GM18508 (cell line): Measurements from ENCODE around the gene TMEM43.

Experiments used
- ATAC-seq: cut with Tn5 transposase; IDR thresholded peaks from one replicate; pipeline ENCODE4 v1.9.1; 2021; ENCODE audit warnings: moderate number of reproducible peaks; ENCODE audit not compliant: insufficient read depth, unreplicated experiment

The TMEM43 gene

DNA sequence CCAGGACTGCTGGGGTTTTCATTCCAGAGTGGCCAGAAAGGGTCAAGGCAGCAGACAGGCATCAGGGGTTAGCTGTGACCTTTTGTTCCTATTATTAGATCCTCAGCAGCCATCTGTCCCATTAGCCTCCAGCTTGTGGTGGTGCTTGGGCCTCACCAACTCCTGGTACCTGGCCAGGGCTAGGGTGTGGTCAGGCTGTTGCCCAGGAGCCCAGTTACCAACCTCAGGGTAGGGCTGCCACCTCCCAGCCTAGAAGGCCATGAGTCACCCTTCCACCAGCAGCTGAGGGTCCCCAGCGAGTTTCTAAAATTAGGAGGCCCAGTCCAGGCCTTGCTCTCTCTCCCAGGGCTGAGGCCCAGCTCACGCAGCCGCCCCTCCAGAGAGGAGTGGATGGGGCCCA is 12.2 kb downstream of the TMEM43 start:
- no peak for ATAC-seq

DNA sequence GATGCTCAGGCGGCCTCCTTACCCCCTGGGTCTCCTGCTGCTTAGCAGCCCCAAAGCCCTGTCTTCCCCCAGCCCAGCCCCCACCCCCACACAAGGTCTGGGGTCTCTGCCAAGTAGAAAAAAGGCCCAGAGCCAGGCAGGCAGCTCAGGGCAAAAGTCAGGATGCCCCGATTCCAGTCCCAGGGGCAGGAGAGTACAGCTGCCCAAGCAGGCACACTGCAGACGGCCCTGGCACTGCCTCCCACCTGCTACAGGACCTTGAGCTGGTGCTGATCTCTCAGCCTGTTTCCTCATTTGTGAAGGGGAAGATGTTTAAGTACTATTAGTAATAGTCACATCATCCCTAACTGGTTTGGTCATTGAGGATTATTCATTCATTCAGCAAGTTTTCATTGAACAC is 12.6 kb downstream of the TMEM43 start:
- ATAC-seq = no peak

DNA sequence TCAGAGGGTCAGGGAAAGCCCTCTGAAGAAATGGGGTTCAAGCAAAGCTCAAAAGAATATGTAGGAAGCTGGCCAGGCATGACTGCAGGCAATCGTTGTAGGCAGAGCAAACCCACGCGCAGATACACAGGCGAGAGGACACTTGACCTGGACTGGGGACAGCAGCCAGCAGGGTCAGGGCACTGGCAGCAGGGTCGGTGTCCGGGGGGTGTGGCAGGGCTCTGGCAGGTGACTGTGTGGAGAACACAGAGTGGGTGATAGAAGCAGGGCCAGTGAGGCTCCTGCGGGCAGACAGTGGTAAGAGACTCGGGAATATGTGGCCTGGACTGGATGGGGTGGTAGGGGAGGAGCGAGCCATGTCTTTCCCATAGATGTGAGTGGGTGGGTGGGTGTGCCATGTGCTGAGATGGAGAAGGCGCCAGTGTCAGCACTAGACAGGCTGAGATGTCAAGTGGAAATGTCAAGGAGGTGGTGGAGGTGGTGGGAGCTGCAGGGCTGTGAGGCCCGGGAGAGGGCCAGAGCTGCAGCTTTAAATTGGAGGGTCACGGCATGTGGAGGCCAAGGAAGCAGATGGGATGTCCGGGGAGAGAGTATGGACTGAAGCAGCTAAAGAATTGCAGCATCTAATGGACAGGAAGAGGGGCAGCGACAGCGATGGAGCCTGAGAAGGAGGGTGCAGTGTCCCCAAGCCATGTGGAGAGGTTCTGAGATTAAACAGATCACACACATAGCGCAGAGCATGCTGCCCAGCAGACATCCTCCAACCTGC is 13.4 kb downstream of the TMEM43 start:
- ATAC-seq = no peak

GRCh38 chr3:14138878-14139655 is 14.2 kb downstream of the TMEM43 start:
- no peak for ATAC-seq

DNA sequence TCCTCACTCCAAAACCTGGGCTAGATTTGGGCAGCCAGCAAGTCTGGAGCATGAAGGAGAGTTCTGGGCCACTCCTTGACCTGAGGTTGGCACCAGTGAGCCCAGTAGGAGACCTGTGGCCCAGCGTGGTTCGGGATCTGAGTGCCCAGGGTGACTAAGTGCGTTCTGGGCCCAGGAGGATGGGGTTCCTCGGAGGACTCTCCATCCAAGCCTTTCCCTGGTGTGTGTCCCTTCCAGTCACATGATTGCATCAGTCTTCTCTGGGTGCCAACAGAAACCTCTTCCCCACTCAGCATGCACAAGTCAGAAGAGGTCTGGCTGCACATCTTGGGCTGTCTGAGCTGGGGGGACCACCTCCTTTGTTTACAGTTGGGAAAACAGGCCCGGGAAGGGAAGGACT is 14.9 kb downstream of the TMEM43 start:
- no peak for ATAC-seq

DNA sequence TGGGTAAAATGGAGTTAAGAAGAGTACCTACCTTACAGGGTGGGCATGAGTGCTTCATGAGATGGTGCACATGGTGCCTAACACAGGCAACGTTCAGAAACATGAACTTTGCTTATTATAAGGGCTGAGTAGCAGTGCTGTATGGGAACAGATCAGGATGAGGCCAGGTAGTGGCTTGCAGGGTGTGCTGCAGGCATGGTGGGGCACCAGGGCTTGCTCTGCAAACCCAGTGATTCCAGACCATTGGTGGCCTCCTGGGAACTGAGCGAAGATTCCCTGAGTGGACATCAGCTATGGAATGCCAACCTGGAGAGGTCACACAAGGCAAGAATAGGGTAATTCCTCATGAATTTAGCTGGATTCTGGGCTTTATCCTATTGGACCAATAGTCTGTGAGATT is 15.8 kb downstream of the TMEM43 start:
- ATAC-seq = no peak

GRCh38 chr3:14141144-14141543 is 16.3 kb downstream of the TMEM43 start:
- ATAC-seq = no peak

GRCh38 chr3:14141602-14142341 is 16.9 kb downstream of the TMEM43 start:
- no peak for ATAC-seq

- no peak for ATAC-seq
Measured at GRCh38 chr3:14142567-14143270, 17.9 kb downstream of the TMEM43 start.

DNA sequence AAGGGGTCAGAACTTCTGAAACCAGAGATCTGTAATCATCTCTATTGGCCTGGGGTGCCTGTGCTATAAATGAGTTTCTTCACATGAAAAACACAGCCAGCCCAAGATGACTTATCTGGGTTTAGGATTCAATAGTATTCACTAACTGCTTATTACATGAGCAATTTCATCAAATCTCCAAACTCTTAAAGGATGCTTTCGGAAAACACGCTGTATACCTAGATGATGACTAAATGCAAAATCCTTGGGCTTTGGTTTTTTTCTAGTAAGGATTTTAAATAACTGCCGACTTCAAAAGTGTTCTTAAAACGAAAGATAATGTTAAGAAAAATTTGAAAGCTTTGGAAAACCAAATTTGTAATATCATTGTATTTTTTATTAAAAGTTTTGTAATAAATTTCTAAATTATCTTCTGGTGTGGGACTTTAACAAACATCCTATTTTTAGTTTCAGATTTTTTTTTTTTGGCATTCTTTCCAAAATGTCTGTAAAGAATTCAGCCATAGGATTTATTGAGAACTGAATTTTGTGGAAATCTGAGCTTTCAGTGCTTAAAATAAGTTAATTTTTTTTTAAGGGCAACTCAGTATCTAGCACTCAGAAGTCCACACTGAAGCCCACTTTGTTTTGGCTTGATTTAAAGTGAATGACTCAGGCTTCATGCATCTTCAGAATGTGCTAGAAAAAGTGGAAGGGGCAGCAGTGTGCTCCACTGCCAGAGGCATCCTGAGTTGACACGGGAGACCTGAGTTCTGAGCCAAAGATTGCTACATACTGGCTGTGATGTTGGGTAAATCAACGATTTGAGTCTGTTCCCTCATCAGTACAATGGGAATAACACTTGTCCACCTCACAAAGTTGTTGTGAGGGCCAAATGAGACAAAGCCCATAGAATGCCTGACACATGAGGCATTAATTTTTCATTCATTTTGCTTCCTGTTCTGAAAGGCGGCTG is 18.7 kb downstream of the TMEM43 start:
- ATAC-seq = no peak

DNA sequence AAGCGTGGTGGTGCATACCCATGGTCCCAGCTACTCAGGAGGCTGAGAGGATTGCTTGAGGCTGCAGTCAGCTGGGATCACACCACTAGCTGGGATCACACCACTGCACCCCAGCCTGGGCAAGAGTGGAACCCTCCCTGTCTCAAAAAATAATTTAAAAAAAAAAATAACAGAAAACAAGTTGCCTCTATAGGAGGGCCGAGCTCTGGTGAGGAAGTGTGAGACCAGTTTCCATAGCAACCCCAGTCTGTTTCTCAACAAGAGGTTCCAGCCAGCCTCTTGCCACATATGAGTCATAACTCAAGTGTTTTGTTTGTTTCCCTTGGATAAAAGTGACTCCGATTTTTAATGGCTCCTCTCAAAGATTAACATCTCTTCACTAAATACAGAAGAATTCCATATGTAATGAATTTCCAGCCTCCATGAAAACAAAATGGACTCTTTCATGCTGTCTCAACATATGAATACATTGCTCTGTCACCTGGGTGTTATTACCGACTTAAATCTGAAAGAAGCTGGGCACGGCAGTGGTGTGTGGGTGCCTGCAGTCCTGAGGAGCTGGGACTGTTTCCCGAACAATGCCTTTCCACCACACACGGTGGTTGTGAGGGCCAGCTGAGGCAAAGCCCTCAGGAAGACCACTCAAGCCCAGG is 19.7 kb downstream of the TMEM43 start:
- peak; percentile 90 for ATAC-seq

DNA sequence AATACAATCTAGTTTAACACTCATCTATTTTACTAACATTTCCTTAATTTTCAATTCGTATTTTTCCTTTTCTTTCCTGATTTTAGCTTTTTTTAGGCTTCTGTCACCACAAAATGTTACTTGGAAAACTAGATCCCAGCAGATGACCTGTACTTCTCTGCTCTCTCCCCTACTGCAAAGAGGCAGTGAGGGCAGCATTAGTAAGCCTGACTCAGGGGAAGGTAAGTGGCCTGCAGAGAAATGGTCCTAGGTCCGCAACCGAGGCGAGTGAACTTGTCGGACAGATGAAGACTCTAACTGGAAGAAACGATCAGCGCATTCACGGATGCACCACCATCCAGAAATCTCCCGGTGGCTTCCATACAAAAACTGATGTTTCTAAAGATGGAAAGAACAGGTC is 20.4 kb downstream of the TMEM43 start:
- no peak for ATAC-seq

- ATAC-seq = no peak
Measured at GRCh38 chr3:14145670-14146380, 21.0 kb downstream of the TMEM43 start.

GRCh38 chr3:14146381-14147065 is 21.7 kb downstream of the TMEM43 start:
- no peak for ATAC-seq

DNA sequence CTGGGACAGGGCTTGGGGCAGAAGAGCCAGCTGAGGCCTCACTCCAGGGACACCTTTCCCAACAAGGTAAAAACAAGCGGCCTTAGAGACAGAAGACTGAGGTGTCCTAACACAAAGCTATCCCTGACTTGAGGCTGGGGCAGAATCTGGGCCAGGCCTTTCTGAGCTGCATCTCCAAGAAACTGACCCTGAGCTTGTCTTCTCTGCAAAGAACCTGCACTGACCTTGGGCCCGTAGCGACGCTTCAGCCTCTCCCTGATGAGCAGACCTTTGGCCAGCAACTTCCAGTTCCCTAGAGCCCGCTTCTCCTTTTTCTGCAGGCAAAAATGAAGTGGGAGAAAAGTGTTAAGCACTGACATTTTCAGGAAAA is 22.2 kb downstream of the TMEM43 start:
- ATAC-seq = no peak

DNA sequence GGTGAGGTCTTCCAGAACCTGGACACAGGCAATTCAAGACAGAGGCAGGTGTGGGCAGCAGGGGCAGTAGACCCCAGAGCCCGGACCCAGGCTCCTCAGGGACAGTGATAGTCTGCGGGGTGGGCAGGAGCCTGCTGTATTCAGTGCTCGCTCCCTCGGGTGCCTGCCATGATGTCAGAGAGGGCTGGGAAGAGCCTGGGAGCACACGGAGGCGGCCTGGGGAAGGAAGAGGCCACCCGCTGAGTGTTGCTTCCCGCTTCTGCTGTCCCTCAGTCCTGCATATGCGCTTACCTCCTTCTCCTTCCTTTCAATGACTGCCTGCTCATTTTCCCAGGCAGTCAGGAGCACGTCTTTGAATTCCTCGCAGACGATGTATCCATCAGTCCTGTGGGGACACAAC is 22.8 kb downstream of the TMEM43 start:
- ATAC-seq = no peak

DNA sequence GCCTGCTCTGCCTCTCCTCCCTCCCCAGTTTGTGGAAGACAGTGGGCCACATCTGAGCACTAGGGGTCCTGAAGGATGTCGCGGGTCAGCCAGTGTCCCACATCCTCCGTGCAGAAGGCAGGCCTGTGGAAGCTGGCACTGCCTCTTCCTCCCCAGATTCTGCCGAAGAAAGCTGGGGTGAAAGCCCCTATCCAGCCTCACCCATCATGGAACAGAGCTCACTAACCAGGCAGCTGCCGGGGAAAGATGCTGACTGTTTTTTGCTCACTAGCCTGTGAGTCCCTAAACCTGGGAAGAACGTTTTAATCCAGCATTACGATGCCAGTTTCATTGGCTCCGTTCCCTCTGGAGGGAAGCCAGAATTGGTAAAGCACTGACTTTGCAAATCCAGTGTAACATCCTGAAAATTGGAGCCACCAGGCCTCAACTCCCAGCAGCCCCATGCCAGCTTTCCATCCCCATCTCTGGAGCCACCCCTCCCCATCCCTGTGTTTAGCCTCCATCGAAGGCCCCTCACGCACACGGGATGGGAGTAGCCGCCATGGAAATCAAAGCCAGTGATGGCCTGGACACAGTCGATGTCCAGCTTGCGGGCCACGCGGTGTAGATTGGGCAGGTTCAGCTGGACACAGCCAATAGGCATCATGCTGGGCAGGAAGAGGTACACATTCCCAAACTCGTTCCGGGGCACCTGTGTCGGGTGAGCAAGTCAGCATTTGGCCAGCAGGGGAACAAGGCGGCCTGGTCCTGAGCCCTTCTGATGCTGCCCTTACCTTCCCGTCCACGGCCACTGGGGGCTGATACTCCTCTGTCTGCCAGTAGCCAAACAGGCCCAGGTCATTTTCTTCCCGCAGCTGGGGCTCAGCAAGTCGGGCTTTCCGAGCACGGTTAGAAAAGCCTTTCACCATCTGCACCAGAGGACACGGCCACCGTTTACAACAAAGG is 23.5 kb downstream of the TMEM43 start:
- ATAC-seq = no peak
